Activated CD4-positive, alpha-beta T cell treated with anti-CD3 and anti-CD28 coated beads, Interleukin-2, Interleukin-6, amounts not matched to agents 100 ng/mL and 50 ng/mL, durations not matched to agents 16 hours and 8 hours (primary cell): ENCODE measurements around the gene CYP27B1.

Experiments
- DNase-seq: peaks from one replicate; pipeline ENCODE4 v3.0.0-alpha.2; 2020

The CYP27B1 gene

DNA sequence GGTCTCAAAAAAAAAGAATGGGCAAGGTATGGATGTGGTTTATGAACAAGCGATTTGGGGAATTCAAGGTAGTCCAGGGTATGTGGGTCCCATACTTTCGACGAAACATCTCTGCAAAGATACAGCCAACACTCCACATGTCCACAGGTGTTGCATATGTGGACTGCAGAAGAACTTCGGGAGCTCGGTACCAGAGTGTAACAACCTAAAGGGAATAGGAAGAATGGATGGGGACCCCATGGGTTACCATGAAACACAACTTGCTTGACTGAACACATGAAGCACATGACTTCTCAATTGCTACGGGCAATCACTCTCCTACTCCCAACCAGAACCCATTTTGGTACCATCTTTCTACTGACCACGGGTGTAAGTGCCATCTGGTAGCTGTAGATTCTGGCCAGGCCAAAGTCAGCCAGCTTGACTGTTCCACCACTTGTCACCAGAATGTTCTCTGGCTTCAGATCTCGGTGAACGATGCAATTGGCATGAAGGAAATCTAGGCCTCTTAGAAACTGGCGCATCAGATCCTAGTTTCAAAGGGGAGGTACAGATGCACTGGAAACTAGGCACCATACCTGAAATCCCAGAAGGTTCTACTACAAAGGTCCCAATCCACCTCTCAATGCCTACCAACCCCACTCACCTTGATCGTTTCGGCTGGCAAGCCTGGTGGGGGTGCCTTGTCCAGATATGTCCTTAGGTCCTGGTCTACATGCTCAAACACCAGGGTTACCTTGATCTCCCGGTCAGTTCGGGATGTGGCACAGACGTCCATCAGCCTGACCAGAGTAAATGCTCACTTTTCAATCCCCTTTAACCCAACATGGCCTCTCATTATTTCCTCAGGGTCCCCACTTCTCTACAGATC, 16.1 kb downstream of the CYP27B1 start:
- DNase-seq = no peak

DNA sequence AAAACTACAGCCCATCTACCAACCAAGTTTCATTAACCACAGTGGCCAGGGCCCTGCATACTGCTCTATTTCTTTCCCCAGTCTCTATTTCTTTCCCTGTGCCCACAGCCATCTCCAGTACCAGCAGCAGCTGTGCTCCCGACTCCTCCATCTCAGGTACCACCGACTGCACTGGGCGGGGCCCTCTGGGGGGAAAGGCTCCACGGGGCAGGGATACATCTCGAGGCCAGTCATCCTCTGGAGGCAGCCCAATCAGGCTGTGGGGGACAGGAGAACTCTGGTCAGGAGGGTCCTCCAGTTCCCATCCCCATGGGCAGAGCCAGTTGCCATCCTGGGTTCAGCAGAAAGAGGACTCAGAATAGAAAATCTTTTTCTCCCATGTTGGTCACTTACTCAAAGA, 17.8 kb downstream of the CYP27B1 start:
- no peak for DNase-seq

DNA sequence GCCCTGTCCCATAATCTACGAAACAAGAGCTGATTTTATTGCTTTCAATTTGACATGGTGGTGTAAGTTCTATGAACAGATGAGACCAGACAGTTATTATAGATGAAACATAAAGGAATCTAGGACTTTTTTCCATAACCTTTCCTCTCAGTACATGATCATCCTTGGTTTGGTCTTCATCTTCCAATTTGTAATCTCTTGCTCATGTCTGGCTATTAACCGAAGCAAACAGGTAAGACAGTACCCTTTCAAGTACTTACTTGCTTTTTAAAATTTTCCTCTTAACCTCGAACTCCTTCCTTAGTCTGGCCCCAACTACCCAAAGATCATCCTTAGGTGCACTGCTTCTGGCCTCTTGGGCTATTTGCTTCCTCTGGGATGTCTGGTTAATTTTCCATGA, 20.9 kb downstream of the CYP27B1 start:
- DNase-seq = no peak

DNA sequence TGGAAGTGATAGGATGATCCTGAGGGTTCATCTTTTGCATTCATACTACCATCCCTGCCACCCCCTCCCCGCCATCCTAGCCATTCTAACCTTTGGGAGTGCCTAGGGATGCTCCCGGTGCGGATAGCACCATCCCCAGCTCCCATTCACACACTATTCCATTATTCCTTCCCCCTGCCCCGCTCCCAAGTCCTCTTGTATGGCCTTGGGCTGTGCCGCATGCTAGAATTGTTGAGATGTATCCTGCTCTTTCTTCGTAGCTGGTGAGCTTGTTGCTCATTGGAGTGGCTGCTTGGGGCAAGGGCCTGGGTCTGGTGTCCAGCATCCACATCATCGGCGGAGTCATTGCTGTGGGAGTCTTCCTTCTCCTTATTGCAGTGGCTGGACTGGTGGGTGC, 21.4 kb downstream of the CYP27B1 start:
- no peak for DNase-seq

DNA sequence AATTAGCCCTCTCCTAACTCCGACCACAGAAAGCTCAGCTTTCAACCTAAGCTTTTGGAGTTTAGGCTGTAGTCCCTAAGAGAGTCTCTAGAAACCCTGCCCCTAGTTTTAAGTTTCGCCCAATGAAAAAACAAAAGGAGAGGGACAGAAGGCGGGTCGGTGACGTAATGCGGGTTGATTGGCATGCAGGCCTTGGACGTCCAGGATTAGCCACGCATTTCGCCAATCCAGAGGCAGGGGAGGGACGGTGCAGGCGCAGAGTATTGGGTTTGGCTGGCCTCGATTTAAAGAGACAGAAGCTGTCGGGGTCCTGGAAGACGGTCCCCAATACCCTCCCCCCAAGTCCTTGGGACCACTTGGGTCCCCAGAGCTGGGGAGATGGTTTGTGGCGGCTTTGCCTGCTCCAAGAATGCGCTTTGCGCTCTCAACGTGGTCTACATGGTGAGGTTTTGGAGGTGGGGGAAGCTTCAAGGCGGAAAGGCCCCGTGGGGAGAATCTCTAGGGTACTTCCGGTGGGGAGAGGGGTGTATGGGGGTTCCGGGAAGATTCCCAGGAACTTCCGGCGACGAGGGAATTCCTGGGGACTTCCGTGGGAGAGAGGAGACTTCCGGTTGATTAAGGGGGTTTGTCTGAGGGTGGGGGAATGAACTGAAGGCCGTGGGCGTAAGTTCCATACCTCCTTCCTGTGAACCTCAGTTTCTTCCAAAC, 21.9 kb downstream of the CYP27B1 start, which contains the start of gene TSPAN31:
Gene TSPAN31, plus strand, starts transcription at position 263 of the 708 bp plus-strand sequence. Its CDS starts 116 bp downstream, at position 379.
- peak; percentile 95 for DNase-seq

DNA sequence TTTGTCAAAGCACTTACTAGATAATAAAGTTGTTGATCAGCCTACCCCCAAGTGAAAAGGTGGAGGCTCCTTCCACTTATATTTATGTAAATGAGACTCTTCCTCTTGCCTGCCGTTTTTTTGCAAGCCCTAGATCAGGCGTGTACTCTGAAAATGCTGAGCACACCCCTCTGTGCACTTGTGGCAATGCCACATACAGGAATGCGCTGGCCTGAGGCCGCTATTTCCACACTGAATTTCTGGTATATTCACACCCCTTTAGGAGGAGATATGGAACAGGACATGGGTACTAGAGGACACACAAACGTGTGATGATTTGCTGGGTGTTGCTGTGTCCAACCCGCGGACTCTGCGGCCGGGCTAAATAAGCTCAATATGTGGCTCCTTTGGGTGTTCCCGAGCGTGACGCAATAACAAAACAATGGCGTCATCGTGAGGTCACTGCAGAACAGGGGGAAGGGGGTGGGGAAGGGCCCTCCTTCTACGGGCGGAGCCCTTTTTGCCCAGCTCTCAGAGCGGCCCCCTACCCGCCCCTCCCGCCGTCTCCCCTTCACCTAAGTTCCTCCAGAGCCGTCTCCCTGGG, 22.6 kb downstream of the CYP27B1 start:
- DNase-seq = peak; percentile 70

DNA sequence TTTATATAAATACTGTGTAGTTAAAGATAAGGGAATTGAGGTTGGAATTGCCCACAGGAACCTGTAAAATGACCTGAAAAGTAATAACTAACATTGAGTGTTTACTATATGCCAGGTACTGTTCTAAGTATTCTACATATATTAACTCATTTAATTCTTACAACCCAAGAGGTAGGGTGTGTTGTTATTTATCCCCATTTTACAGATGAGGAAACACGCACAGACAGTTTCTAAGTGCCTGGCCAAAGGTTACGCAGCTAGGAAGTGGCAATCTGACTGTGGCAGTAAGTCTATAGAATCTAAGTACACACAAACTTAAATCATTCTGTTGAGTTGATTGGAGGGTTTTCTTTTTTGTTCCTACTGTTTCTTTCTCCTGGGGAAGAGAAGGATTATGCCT, 23.1 kb downstream of the CYP27B1 start:
- DNase-seq = no peak

DNA sequence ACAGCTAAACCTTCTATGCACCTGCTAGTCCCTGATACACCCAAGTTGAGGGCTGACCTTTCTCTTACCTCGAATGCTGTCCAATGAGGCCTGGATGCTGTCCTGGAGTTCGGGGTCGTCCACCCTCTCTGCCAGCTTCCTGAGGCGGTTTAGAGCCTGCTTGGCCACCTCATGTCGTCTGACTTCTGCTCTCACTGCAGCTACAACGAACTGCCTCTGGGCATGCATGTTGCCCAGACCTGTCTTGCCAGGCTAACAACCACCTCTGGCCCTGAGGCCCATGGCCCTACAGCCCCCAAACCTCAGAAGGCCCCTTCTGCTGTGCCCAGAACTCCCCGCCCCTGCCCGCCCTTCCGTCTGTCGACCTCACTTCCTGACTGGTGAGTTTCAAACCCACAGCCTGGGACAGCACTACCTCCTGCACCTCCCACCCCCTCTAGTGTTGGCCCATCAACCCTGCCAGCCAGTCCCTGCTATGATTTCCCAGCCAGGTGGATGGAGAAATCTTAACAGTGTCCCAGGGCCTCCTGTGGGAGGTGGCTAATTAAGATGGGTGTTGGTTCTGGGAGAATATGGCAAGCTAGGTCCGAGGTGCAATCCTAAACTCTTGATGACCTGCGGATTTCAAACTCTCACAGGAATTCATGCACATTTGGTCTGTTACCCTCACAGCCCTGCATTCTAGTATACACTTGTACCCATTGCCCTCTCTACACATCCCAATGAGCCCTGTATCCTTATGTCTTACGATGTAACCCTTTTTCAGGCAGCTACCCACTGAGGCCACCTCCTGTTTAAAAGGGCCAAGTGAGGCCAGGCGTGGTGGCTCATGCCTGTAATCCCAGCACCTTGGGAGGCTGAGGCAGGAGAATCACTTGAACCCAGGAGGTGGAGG, 24.8 kb downstream of the CYP27B1 start:
- peak; percentile 92 for DNase-seq

GRCh38 chr12:57741413-57741789, 25.5 kb downstream of the CYP27B1 start:
- no peak for DNase-seq

GRCh38 chr12:57740656-57741412, 26.0 kb downstream of the CYP27B1 start:
- DNase-seq = peak; percentile 88

- DNase-seq = no peak
These were observed 26.9 kb downstream of the CYP27B1 start for GRCh38 chr12:57739914-57740538.

- DNase-seq = no peak
These were observed 27.5 kb downstream of the CYP27B1 start for GRCh38 chr12:57739387-57739786.

DNA sequence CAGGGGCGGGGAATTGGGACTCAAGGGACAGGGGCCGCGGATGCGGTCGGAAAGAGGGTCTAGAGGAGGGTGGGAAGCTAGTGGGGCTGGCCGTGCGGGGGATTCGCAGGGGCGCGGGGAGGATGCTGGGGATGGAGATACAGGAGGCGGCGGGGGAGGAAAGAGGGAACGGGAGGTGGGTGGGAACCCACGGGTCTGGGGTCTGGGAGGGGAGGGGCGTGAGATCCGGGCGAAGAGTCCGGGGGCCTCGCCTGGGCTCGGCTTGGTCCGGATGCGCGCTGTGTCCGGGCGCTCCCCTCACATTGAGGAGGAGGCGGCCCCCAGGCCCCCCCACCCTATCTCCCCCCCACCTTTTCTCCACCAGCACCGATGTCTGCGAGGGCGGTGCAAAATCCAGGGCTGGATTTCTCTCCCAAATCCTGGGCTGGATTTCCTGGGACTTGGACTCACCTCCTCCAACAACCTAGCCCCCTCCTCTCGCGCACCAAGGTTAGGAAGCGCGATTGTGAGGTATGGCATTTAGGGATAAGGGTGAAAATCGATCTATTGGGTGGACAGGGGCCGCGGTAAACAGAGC, 28.1 kb downstream of the CYP27B1 start, which contains the start of gene AGAP2:
Gene AGAP2, minus strand, starts transcription at position 82 of the 577 bp plus-strand sequence. CDS start 496 bp downstream, outside the sequence.
- no peak for DNase-seq

GRCh38 chr12:57737467-57738460, 29.1 kb downstream of the CYP27B1 start:
- DNase-seq = no peak

GRCh38 chr12:57736741-57737466, 30.0 kb downstream of the CYP27B1 start:
- no peak for DNase-seq

- DNase-seq = no peak
These were observed 30.7 kb downstream of the CYP27B1 start for GRCh38 chr12:57735952-57736740.

DNA sequence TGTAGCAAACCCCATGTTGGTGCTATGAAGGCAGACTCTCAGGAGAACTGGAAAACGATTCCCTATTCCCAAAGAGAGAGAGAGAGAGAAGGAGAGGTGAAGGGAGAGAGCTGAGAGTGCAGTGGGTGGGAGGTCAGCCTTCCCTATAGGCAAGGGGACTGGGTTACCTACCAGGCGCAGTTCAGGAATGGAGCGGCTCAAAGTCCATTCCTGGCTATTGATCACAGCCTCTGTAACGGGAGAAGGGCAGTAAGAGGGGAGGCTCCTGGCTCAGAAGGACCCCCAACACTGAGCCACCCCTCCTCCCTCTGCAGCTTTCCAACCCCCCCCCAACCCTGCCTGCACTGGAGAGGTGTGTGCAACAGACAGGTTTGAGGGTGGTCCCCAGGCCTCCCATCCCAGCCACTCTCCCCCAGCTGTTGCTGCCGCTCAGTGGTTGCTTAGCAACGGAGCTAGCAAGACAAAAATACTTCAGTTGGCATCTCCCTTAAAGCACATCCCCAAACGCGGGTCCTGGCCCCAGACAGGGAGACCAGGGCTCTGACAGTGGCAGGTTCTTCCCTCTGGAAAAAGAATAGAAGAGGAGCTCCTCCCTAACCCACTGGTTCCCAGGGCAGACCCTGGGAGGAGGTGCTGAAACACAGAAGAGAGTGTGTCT, 31.6 kb downstream of the CYP27B1 start:
- no peak for DNase-seq
